Measurements from ENCODE around the gene APOBEC3A.

- TF ChIP-seq POLR2A (IDR thresholded peaks at IDR 0.05) (no peak), CTCF (IDR thresholded peaks at IDR 0.05) (no peak)
Observed at GRCh38 chr22:38936562-38936961, 20.8 kb upstream of the APOBEC3A start.

Measured in lower leg skin (tissue), 3 donors.